Measurements from ENCODE around the gene LSR.

LSR gene

GRCh38 chr19:35249146-35249847 is 495 bp downstream of the LSR start:
- peak; percentile 7 for DNase-seq

DNA sequence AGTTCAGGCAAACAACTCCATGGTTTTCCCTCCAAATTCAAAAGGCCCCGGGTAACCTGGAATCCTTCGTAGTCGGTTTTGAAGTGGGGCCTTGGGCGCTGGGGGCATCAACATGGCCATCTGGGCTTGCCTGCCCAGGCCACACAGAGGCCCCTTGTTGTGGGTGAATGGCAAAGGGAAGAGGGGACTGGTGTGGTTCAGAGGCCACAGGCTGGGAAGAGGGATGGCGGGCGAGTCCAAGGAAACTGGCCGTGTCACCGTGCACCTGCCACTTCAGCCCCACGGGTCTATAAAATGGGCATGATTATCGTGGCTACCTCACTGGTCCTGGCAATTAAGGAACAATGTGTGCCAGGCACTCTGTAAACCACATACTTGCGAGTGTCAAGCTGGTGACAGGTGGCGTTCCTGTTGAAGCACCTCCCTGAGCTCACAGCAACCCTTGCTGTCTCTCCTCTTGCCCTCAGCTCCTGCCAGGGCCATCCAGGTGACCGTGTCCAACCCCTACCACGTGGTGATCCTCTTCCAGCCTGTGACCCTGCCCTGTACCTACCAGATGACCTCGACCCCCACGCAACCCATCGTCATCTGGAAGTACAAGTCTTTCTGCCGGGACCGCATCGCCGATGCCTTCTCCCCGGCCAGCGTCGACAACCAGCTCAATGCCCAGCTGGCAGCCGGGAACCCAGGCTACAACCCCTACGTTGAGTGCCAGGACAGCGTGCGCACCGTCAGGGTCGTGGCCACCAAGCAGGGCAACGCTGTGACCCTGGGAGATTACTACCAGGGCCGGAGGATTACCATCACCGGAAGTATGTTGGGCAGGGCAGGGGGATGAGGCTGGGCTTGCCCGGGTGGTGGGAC is 1.3 kb downstream of the LSR start:
- no peak for DNase-seq

DNA sequence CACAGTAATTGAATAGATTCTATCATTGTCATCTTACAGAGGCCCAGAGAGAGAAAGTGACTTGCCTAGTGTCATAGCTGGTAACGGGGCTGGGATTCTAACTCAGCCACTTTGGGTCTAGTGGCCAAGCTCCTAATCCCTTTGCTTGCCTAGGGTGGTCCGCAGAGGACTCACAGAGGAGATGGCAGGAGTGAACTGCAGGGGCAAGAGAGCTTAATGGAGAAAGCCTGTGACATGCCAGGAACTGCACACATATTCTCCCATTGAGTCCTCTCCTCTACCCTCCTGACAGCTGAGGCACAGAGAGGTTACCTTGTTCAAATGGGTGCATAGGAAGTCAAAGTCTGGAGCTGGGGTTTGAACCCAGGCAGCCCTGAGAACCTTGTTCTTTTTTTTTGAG is 2.7 kb downstream of the LSR start:
- no peak for DNase-seq

GRCh38 chr19:35253316-35254286 is 4.8 kb downstream of the LSR start:
- DNase-seq: no peak

DNA sequence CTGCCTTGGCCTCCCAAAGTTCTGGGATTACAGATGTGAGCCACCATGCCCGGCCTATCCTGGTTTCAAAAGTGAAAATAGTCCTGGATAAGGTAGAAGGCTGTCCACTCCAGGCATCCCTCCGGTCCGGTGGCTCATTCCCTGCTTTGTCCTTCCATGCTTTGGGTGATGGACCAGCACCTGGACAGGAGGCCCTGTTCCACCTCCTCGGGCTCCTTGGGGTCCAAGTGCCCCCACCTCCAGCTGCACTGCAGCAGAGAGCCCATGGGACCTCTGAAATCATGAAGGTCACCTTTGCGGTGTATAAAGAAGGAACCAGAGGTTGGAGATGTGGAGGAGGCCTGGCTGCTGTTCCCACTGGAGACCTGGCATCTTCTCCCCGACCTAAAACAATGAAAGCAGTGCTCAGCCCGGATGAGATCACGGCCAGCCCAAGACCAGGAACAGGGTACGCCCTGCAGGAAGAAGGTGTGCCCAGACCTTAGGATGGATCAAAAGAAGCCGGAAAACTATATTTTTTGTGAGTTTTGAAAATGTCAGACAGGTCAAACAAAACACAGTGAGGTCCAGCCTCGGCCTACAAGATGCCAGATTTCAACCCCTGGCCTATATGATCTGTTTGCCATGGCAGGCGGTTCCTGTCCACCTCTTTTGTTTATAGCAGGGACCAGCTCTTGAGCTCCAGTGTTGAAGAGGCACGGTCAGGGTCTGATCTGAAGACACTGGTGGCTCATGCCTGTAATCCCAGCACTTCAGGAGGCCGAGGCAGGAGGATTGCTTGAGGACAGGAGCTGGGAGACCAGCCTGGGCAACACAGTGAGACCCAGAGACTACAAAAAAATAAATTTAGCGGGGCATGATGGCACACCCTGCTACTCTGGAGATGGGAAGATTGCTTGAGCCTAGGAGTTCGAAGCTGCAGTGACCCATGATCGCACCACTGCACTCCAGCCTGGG is 5.8 kb downstream of the LSR start:
- DNase-seq: no peak

- DNase-seq: no peak
These were observed 7.8 kb downstream of the LSR start for GRCh38 chr19:35256566-35256965.

- DNase-seq: no peak
These were observed 8.3 kb downstream of the LSR start for GRCh38 chr19:35257113-35257461.

DNA sequence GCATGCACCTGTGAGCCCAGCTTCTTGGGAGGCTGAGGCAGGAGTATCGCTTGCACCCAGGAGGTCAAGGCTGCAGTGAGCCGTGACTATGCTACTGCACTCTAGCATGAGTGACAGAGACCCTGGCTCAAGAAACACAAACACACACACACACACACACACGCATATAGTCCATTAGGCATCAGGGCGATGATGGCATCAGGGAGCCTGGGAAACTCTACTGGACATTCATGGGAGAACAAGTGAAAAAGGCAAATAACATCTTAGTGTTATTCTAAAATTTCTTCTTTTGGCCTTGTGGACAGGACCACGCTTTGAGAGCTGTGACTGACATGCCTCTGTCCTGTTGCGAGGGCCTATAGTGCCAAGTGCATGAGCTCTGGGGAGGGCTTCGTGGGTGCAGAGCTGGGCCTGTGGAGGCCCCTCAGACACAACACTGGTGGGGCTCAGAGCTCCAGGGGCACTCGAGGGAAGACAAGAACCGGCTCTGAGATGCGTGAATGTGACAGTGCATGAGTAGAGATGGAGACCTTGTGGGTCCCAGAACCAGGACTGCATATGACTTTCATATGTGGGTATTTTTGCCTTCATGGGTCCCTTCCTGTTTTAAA is 12.0 kb downstream of the LSR start:
- no peak for DNase-seq

DNA sequence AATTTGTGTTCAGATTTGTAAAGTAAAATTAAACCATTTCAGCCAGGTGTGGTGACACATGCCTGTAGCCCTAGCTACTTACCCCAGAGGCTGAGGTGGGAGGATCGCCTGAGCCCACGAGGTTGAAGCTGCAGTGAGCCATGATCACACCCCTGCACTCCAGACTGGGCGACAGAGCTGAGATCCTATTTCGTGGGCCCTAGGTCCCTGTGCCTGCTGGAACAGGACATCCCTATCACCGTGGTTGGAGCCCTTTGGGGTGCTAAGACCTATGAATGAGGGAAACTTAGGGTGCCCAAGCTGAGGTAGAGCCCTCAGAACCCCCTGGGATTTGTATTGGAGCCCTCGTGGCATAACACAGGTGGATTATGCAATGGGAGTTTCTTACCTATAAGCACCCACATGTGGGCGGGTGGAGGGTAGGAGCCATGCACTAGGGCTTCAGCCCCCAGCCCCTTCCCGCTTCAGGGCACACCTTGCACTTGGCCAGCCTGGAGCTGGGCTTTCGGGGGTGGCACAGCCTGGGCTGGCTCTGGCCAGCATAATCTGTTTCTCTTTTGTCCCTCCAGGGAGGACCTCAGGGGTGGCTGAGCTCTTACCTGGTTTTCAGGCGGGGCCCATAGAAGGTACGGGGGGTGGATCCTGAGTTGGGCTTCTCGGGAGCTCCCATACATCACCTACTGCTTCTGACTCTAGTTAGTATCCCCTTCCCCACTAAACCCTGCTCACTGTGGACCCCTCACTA is 12.7 kb downstream of the LSR start:
- DNase-seq: no peak

DNA sequence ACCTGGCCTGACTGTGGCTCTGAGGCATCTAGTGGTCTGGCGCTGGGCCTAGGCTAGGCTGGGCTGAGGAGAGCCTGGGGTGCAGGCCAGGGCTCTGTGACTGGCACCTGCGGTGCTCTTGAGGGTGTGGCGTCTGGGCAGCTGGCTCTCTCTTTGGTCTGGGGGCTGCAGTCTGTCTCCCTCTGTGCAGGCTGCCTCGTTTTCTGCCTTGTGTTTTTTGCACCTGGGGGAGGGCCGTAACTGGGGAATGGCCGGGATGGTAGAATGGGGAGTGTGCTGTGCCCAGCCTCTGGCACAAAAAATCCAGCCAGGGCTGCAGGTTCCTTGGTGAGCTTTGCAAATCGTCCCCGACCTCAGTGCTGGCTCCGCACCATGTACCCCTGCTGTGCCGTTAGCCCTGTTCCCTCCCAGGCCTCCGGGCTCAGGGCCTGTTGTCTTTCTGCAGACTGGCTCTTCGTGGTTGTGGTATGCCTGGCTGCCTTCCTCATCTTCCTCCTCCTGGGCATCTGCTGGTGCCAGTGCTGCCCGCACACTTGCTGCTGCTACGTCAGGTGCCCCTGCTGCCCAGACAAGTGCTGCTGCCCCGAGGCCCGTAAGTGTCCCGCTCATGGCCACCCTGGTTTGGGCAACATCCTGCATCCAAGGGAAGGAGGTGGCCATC is 13.4 kb downstream of the LSR start:
- no peak for DNase-seq

- DNase-seq: no peak
These were observed 15.7 kb downstream of the LSR start for GRCh38 chr19:35264268-35265125.

GRCh38 chr19:35265126-35265899 is 16.5 kb downstream of the LSR start:
- no peak for DNase-seq

DNA sequence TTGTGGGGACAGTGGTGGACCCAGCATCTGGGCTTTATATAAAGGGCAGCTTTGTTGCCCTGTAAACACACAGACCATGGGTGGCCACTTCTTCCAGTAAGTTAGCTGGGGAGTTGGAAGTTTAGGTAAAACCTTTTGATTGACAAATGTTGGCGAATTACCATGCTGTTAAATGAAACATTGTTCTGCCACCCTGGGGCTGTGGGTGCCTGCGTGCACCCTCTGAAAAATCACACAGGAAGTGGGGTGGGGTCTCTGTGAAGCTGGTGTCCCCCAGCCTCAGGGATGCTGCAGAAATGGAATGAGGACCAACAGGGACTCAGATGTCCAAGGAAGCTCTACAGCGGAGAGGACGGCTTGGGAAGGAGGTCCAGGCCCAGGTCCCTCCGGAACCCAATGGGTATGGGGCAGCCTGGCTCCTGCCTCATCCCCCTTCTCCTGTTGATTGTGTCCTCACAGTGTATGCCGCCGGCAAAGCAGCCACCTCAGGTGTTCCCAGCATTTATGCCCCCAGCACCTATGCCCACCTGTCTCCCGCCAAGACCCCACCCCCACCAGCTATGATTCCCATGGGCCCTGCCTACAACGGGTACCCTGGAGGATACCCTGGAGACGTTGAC is 17.2 kb downstream of the LSR start:
- no peak for DNase-seq

DNA sequence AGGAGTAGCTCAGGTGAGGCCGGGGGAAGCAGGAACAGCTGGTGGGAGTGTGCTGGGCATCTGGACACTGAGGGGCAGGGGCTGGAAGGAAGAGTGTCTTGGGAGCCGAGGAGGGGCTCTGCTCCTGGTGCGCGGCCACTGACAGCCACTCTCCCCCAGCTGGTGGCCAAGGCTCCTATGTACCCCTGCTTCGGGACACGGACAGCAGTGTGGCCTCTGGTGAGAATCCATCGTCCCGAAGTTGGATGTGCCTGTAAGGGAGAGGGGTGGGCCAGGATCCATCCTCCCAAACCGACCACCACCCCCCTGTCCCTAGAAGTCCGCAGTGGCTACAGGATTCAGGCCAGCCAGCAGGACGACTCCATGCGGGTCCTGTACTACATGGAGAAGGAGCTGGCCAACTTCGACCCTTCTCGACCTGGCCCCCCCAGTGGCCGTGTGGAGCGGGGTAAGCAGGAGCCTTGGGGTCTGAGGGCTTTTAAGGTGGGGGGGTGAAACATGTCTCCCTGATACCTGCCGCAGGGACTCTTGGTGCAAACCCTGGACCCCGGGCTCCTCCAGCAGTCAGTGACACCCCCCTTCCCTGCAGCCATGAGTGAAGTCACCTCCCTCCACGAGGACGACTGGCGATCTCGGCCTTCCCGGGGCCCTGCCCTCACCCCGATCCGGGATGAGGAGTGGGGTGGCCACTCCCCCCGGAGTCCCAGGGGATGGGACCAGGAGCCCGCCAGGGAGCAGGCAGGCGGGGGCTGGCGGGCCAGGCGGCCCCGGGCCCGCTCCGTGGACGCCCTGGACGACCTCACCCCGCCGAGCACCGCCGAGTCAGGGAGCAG is 17.9 kb downstream of the LSR start:
- DNase-seq: no peak

DNA sequence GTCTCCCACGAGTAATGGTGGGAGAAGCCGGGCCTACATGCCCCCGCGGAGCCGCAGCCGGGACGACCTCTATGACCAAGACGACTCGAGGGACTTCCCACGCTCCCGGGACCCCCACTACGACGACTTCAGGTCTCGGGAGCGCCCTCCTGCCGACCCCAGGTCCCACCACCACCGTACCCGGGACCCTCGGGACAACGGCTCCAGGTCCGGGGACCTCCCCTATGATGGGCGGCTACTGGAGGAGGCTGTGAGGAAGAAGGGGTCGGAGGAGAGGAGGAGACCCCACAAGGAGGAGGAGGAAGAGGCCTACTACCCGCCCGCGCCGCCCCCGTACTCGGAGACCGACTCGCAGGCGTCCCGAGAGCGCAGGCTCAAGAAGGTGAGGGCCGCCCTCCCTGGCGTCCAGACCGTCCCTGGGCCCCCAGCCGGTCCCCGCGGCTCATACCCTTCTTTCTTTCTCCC is 18.6 kb downstream of the LSR start:
- DNase-seq: peak; percentile 37

DNA sequence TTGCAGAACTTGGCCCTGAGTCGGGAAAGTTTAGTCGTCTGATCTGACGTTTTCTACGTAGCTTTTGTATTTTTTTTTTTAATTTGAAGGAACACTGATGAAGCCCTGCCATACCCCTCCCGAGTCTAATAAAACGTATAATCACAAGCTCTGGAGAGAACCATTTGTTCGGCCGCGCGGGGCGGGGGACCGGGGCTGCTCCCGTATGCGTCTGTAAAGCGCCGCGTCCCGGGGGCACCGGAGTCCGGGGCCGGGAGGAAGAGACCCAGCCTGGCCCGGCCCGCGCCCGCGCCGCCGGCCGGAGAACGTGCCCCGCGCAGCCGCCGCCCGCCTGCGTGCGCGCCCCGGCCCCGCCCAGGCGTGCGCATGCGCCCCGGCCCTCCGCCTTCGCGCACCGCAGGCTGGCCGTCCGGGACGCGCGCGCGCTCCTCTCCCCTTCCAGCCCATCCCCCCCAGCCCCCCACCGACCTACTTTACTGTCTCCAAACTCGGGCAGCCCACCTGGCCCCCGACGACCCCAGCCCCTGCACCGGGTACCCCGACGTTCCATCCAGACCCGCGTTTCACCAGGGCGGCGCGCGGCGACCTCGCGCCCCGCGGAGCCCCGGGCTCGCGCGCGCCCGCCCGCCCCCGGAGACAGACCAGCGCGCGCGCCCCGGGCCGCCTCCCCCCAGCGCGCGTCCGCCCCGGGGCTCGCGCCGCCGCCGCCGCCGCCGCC is 19.2 kb downstream of the LSR start:
- peak; percentile 79 for DNase-seq
